ENCODE measurements around the gene TTC31. TPM values are rescaled to one million over a fixed set of nuclear protein-coding genes. Genes with fewer than 3 reads are reported as not detected.

Gene TTC31
- total RNA-seq, 1 experiment from 2014 or later: 26.2 TPM

GRCh38 chr2:74510272-74510671 is 27.4 kb downstream of the TTC31 start:
- peaks cover 26% of the 10 kb centered on the region for H3K36me3 Mint-ChIP-seq (ENCODE audit: insufficient read depth, unreplicated experiment)
- CTCF ChIA-PET: no interaction called here
- no TSS peak for BruUV-seq (replicated peaks)
- H3K4me3 Mint-ChIP-seq (ENCODE audit: low read depth, unreplicated experiment): no peak overlapping the region
- intact Hi-C loops (cut with micrococcal nuclease; ENCODE audit: unreplicated experiment): no loop called here
- no peak for DNase-seq
- peaks cover 63% of the 10 kb centered on the region for H3K27me3 Mint-ChIP-seq (ENCODE audit: unreplicated experiment)
- TF ChIP-seq, protein P1, sequence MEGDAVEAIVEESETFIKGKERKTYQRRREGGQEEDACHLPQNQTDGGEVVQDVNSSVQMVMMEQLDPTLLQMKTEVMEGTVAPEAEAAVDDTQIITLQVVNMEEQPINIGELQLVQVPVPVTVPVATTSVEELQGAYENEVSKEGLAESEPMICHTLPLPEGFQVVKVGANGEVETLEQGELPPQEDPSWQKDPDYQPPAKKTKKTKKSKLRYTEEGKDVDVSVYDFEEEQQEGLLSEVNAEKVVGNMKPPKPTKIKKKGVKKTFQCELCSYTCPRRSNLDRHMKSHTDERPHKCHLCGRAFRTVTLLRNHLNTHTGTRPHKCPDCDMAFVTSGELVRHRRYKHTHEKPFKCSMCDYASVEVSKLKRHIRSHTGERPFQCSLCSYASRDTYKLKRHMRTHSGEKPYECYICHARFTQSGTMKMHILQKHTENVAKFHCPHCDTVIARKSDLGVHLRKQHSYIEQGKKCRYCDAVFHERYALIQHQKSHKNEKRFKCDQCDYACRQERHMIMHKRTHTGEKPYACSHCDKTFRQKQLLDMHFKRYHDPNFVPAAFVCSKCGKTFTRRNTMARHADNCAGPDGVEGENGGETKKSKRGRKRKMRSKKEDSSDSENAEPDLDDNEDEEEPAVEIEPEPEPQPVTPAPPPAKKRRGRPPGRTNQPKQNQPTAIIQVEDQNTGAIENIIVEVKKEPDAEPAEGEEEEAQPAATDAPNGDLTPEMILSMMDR (IDR thresholded peaks at IDR 0.05; ENCODE audit: unreplicated experiment): no peak
- peak overlapping the region; percentile 9 for H3K27ac Mint-ChIP-seq (ENCODE audit: unreplicated experiment)
- peaks cover 13% of the 10 kb centered on the region for H3K4me1 Mint-ChIP-seq (ENCODE audit: low read depth, unreplicated experiment)
- no peaks in the 10 kb centered on the region for H3K9me3 Mint-ChIP-seq (ENCODE audit: low read depth, unreplicated experiment)

DNA sequence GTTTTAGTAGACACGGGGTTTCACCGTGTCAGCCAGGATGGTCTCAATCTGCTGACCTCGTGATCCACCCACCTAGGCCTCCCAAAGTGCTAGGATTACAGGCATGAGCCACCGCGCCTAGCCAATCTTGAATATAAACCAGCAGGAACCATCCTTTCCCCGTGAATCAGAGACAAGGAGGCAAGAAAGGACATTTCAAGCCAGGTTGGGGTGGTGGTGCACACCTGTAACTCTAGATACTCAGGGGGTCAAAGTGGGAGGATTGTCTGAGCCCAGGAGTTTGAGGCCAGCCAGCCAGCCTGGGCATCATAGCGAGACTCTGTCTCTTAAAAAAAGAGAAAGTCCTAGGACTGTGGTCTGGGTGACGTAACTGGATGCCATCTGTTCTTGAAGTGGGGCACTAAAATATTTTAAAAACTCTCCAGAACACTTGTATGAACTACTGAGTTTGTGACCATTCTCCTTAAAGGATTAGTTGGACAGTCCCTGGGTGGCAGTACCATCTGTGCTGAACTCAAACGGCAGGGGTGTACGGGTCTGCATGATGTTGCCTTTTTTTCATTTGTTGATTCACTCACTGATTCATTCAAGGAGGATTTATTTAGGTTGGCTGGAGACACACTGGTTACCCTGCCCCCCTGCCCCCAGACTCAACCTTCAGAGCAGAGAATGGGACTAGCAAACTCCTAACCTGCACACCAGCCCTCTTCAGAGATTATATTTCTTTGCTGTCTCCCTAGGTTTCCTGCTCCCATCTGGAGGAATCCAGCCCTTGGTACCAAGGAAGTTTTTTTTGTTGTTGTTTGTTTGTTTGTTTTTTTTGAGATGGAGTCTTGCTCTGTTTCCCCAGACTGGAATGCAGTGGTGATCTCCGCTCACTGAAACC is 28.5 kb downstream of the TTC31 start:
- Mint-ChIP-seq H3K27me3 (ENCODE audit: unreplicated experiment) (peaks cover 70% of the 10 kb centered on the region), H3K4me1 (ENCODE audit: low read depth, unreplicated experiment) (peaks cover 9% of the 10 kb centered on the region), H3K27ac (ENCODE audit: unreplicated experiment) (no peak overlapping the region), H3K9me3 (ENCODE audit: low read depth, unreplicated experiment) (no peaks in the 10 kb centered on the region), H3K36me3 (ENCODE audit: insufficient read depth, unreplicated experiment) (peaks cover 29% of the 10 kb centered on the region), H3K4me3 (ENCODE audit: low read depth, unreplicated experiment) (no peak overlapping the region)
- no TSS peak for BruUV-seq (replicated peaks)
- intact Hi-C loops (cut with micrococcal nuclease; ENCODE audit: unreplicated experiment): no loop called here
- CTCF ChIA-PET: interaction anchor here (0.6 kb wide), 1 partner anchor 910 kb away, joined by 5 read pairs; no protein-coding TSS in a partner anchor
- TF ChIP-seq, protein P1 (IDR thresholded peaks at IDR 0.05; ENCODE audit: unreplicated experiment): no peak
- no peak for DNase-seq

- Mint-ChIP-seq H3K9me3 (ENCODE audit: low read depth, unreplicated experiment) (no peaks in the 10 kb centered on the region), H3K36me3 (ENCODE audit: insufficient read depth, unreplicated experiment) (peaks cover 13% of the 10 kb centered on the region), H3K27me3 (ENCODE audit: unreplicated experiment) (peaks cover 86% of the 10 kb centered on the region), H3K27ac (ENCODE audit: unreplicated experiment) (no peak overlapping the region), H3K4me3 (ENCODE audit: low read depth, unreplicated experiment) (peak overlapping the region; percentile 26), H3K4me1 (ENCODE audit: low read depth, unreplicated experiment) (peaks cover 9% of the 10 kb centered on the region)
- BruUV-seq (replicated peaks): no TSS peak
- CTCF ChIA-PET: interaction anchor here (1.4 kb wide), 1 partner anchor 71 kb away, joined by 3 read pairs; no protein-coding TSS in a partner anchor
- intact Hi-C loops (cut with micrococcal nuclease; ENCODE audit: unreplicated experiment): no loop called here
- TF ChIP-seq, protein P1 (IDR thresholded peaks at IDR 0.05; ENCODE audit: unreplicated experiment): no peak
- no peak for DNase-seq
Measured at GRCh38 chr2:74512744-74513604, 30.1 kb downstream of the TTC31 start.

GRCh38 chr2:74513605-74514367 is 30.9 kb downstream of the TTC31 start:
- peaks cover 8% of the 10 kb centered on the region for H3K36me3 Mint-ChIP-seq (ENCODE audit: insufficient read depth, unreplicated experiment)
- TF ChIP-seq, protein P1 (IDR thresholded peaks at IDR 0.05; ENCODE audit: unreplicated experiment): no peak
- intact Hi-C loops (cut with micrococcal nuclease; ENCODE audit: unreplicated experiment): no loop called here
- H3K9me3 Mint-ChIP-seq (ENCODE audit: low read depth, unreplicated experiment): no peaks in the 10 kb centered on the region
- CTCF ChIA-PET: interaction anchor here (0.6 to 1.4 kb wide), 3 partner anchors 13 to 70 kb away, joined by 3 to 5 read pairs (median 3); no protein-coding TSS in a partner anchor
- no TSS peak for BruUV-seq (replicated peaks)
- peaks cover 92% of the 10 kb centered on the region for H3K27me3 Mint-ChIP-seq (ENCODE audit: unreplicated experiment)
- no peak for DNase-seq
- H3K4me3 Mint-ChIP-seq (ENCODE audit: low read depth, unreplicated experiment): peak overlapping the region; percentile 26
- no peak overlapping the region for H3K27ac Mint-ChIP-seq (ENCODE audit: unreplicated experiment)
- peaks cover under 1% of the 10 kb centered on the region for H3K4me1 Mint-ChIP-seq (ENCODE audit: low read depth, unreplicated experiment)

Measured in Calu3 (cell line).